GM19468 (cell line): ENCODE measurements around the gene ATP10D.

ENCODE experiments used
- ATAC-seq: cut with Tn5 transposase; IDR thresholded peaks from one replicate; pipeline ENCODE4 v1.9.1; 2021; ENCODE audit warnings: mild to moderate bottlenecking, moderate library complexity, moderate number of reproducible peaks; ENCODE audit not compliant: unreplicated experiment; ENCODE audit errors: extremely low read depth

The ATP10D gene

DNA sequence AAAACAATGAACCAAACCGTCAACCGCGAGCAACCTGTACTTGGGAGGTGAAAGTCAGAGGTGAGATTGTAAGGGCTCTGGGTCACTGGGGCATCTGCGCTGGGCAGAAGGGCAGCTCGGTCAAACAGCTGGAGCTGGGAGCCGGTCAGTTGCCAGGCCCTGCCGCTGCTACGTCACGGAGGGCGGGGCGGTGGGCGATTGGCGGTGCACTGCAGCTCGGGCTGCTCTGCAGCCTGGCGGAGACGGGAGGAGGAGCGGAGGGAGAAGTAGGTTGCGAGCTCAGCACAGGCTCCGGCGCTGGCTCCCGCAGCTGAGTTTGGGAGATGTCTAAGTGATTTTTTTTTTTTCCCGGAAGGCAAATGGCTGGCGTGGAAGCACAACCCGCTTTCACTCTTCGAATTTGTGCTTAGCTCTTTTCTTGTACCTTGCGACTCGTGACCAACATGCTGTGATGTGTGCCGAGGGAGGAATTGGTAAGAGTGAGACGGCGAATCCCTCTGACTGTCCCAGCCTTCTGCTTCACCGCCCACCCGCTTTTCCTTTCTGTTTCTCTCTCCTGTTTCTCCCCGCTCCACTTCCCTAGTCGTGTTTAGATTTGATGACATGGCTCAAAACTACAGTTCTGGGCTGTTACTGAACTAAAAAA is at the start of gene ATP10D:
Gene ATP10D, plus strand, starts transcription at position 229 of the 646 bp plus-strand sequence. CDS start 27,266 bp downstream, outside the sequence.
- peak; percentile 95 for ATAC-seq

DNA sequence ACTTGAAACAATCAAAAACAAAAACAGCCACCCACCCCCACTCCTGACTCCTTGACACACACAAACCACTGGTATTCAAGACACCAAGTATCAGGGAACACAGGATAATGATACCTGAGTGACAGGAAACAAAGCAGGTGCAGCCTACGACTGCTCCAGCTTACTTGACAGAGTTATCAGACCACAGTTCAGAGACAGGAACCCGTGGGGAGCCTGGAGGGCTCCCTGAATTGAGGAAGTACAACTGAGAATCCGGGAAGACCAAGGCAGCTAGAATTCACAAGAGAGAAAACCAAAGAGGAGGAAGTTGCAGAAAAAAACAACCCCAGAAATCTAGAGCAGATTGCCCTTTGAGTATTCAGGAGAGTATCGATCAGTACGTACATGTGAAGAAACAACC is 42.1 kb upstream of the ATP10D start:
- peak; percentile 63 for ATAC-seq

DNA sequence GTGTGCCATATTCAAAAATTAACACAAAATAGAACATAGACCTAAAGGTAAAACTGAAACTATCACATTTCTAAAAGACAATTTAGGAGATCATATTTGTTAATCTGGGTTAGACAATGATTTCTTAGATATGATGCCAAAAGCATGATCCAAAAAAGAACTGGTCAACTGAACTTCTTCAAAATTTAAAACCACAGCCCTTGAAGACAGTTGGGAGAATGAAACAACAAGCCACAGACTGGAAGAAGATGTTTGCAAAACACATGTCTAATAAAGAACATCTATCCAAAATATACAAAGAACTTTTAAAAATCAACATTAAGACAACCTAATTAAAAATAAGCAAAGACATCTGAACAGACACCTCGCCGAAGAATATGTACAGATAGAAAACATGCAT is 41.0 kb upstream of the ATP10D start:
- ATAC-seq, result no peak

DNA sequence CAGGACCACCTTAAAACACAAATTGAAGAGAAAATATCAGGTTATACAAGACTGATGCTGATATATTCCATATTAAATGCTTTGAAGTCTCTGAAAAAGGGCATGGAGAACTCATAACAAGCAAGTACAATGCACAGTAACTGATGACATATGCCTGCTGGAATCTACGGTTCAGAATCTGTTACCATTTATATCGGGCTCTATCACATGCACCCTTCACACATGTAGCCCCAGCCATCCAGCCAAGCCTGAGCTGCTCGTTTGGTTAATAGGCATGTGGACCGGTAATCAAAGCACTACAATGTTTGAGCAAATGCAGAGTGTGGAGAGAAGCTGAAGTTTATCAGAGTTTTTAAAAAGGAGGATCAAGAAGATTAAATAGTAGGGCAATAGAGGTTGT is 33.4 kb upstream of the ATP10D start:
- no peak for ATAC-seq

DNA sequence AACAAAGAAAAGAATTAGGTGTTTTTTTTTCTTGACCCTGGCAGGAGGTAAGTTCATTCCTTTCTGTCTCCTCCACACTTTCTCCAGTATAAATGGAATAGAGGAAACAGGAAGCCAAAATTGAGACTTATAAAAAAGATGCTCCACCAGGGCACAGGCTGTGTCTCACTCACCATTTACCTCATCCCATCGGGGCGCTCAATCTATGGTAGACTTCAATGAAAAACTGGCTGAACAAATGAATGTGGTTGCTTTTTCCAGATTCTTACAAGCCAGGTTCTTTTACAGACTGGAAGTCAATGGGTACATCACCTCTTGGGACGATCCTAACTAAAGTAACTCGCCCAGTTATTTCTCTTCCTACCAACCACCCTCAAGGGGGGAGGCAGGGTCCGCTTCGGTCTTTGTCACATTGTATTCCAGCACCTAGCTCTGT is 22.3 kb upstream of the ATP10D start:
- ATAC-seq, result no peak

DNA sequence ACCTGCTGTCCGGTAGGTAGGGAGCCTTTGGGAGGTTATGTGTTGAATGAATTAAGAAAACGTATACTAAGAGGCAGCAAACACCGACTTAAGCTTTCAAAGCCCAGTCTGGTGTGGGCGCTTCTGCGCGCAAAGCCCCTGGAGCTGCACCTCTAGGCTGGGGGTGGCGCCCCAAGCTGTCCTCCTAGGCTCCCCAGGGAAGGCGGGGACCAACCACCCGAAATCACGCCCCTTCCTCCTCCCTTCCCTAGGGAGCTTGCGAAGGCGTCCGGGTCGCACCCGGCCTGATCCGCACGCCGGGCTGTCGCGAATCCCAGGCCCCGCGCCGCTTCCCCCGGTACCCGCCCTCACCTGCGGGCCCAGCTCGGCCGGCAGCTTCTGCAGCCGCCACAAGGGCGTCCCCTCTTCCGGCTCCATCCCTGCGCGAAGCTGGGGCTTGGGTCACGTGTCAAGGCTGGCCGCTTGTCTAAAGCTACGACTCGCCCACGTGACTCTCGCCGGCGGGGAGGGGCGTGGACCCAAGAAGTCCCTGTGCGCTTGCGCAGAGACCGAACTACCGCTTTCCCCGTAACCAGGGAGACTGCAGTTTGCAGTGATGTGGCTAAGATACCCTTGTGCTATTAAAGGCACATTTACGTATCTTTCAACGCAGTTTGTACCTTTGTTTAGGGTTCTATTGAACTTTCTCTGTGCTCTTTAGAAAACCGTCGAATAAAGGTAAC is 21.7 kb upstream of the ATP10D start, which contains the start of gene COMMD8:
Gene COMMD8, minus strand, starts transcription at position 468 of the 722 bp plus-strand sequence. Its CDS starts 51 bp downstream, at position 417.
- peak; percentile 95 for ATAC-seq

DNA sequence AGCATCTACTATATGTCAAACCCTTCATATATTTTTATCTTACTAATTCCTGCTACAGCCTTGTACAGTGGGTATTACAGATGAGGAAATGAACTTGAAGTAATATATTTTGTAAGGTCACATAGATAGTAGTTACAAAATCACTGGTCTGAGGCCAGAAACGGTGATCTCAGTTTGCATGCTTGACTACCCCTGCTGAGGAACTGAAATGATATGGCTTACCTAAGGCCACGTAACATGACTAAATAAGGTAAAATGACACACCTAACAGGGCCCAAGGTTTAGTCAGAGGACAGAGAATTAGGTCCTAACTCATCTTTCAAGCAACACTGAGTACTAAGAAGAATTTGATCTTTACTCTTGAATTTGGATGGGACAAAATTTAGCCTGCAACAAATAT is 20.1 kb upstream of the ATP10D start:
- ATAC-seq, result no peak

DNA sequence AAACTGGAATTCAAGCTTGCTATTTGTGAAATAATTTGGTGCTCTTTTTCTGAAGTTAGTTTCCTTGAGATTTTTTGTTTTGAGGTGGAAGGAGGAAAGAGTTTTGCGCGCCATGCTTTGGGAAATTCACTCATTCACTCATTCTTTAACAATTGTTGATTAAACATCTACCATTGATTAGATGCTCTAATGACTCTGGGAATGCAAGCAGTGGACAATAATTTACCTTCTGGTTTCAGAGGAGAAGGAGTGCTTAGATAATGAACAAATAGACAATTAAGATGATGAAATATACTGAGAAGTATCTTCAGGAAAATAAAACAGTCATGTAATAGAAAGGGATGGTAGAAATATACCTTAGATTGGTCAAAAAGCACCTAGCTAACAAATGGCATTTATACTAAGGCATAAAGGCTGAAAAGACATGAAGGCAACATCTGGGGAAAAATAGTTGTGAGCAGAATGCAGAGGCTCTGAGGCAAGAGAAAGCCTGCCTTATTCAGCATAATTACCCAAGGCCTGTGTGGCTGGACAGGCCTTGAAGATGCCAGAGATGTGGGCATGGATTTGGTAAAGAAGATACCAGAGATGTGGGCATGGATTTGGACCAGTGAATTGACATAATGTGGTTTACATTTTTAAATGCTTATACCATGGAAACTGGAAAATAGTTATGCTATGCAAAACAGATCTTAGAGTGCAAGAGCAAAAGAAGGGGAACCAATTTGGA is 18.9 kb upstream of the ATP10D start:
- no peak for ATAC-seq

DNA sequence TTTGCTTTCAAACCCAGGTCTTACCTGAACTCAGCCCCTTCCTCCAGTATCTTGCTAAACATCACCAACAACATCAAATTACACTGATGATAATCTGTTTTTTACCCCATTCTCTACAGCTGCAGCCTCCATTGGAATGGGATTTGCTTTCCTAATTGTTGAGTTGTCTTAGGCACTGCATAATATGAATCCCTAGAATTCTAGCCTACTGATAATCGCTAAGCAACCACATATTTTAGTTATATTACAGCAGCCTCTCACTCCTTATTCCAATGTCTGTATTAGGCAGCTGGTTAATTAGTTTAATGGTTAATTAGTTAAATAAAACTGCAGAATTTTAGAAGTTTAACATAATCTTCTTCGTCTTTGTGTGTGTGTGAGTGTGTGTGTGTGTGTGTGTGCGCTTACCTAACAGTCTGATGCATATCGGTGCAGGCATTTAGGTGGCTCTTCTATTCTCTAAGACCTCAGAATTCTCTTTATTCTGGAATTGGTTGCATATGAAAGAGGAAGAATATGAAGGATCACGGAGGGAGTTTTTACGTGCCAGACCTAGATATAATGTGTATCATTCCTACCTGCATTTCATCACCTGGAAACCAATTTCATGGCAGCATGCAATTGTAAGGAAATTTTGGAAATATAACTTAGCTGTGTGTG is 16.2 kb upstream of the ATP10D start:
- no peak for ATAC-seq

DNA sequence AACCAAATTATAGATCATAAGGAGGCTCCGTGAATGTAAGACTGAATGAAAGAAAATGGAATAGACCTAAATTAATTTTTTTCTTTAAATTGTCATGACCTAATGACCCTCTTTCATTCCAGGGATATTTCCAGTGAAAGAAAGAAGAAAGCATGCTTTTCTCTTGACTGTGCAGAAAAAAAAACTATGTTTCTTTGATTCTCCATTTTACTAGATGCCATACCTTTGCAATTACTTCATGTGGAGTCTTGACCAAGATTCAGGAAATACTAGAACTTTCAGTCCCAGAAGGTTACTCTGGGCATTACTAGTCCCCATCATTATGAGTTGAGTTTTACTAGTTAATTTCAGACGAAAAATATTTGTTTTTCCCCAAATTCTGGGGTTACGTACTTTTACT is 15.1 kb upstream of the ATP10D start:
- no peak for ATAC-seq

DNA sequence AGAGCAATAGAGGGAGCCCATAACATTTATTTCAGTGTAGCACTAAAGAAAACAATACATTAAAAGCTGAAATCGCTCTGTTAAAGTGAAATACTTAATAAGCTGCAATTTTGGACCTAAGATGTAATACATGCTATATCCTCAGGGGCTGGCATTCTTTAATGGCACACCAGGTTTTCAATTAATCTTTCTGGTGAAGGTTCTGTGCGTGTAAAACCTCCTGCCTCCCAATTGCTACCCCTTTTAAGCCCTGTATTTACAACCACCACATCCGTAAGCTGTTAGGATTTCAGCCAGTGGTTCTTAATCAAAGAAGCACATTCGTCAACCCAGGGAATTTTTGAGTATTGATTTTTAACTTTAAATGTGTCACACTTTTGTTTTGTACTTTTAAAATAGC is 14.0 kb upstream of the ATP10D start:
- ATAC-seq, result no peak

DNA sequence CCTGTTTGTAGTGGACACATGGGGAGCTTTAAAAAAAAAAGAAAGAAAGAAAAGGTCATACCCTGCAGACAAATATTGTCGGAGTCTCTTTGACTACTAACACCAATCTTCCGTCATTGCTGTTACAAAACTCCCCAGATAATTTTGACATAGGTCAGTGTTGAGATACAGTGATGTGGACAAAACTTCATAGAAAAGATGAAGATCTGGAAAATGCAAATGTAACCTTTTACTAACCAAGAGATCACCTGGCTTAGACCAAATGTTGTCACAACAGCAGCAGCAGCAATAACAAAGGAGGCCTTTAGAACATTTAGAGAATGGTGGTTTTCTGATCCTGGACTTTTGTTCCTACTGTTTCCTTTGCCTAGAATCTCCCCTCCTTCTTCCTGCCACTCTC is 13.5 kb upstream of the ATP10D start:
- no peak for ATAC-seq

DNA sequence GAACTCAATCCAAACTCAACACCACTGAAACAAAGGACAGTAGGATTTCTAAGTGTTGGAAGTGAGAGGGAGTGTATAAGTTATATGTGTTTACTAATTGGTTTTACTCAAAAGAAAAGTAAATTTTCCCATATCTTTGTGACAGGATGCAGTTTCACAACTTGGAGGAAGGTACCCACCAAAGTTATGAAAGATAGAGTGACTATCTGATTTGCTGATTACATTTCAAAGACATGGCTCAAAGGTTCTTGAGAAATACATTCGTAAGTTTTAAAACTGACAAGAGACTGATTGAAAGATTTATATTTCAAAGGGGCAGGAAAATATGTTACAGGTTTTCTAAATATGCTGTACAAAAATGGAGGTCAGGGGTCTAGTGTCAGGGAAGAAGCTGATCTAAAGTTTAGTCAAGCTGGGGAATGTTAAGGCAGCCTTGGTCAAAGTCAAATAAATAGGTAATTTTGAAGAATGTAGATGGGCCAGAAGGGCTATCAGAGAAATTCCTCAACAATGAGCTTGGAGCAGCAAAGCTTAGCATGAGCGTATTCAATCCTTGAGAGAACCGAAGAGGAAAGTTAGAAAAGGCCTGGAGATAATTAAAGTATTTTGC is 11.8 kb upstream of the ATP10D start:
- no peak for ATAC-seq

DNA sequence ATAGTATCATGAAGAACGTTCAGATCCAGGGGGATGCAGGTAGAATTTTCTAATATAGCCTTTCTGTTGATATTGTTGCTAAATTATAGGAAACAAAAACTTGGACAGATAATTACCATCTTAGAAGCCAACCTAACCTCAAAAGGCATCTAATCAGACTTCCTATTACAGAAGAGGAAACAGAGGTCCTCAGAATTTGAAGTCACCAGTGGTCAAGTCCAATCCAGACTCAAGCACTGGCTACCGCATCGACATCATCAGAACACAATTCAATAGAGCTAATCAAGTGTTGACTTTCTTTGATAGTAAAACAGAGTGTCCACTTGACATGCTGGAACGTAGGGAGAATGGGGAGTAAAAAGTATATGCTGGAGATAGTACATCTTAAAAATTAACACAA is 10.3 kb upstream of the ATP10D start:
- ATAC-seq, result no peak

DNA sequence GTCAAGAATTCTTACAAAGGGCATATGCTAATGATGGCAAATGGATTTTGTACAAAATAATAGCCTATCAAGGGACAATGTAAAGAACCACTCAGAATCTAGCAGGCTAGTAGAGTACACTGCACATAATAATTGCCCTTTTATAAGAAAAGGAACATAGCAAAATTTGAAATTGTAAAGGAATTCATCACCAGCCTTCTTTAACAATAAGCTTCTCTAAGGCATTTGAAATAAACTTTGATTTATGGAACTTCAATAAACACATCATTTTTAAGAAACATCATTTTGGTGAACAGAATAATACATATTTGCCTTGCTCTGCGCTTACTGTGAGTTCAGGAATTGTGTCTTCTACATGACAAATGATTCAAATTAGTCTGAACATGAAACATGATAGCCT is 9.7 kb upstream of the ATP10D start:
- ATAC-seq, result no peak

DNA sequence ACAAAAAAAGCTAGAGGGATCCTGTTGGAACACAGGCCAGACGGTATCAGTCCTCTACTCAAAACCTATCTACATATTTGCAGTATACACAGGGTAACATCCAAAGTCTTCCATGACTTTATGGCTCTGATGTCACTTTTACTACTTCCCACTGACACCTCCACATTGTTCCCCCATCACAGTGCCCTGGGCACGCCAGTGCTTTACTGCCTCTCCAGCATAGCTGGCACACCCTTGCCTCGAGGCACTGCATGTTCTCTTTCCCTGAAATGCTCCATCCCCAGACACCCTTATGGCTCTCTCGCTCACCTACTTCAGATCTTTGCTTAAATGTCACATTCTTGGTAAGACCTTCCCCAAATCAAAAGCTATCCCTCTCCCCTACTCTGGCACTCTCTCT is 6.3 kb upstream of the ATP10D start:
- ATAC-seq, result no peak

DNA sequence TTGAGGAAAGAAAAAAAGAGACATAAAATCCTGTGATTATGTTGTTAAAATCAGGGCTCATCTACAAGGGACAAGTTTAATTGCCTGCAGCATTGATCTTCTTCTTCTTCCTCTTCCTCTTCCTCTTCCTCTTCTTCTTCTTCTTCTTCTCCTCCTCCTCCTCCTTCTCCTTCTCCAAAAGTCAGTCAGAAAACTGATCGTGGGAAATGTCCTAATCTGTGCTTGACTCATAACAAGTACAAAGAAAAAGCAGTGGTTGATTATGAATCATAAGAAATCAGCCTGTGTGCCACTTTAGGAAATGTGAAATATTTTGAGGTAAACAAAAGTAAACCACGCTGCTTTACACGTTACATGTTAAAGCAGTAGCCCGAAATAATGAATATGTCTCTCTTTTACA is 2.7 kb upstream of the ATP10D start:
- no peak for ATAC-seq

DNA sequence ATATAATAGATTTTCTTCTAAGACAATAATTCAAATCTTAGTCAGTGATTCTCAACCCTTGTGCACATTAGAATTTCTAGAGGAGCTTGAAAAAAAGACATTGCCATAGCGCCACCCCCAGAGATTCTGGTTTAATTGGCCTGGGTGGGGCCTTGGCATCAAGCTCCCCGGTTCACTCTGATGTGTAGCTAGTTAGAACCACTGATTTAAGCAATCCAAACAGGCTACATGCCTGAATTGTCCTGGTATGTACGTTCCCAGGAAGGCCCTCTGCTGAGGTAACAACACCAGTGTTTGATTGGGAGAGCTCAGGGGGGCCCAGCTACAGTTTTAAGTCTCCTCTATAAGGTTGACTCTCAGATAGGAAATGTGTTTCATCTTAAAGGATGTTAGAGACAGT is 1.3 kb upstream of the ATP10D start:
- no peak for ATAC-seq

DNA sequence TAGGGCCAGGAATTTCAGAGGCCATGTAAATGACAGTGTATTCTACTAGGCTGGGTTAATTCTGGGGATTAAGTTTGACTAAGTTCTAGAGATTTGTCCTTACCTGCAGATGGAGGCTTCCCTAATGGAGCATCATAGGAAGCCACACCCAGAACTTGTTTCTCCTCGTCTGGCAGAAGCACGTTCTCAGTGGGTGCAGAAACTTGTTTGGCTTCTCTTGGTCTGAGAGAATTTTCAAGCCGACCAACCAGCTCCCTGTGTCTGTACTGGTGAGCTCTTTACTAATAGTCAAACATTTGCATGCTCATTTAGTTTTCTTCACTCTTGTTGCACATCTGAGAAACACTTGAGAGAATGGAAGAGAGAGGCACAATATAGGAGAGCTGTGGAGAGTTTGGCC is 907 bp upstream of the ATP10D start:
- ATAC-seq, result no peak

DNA sequence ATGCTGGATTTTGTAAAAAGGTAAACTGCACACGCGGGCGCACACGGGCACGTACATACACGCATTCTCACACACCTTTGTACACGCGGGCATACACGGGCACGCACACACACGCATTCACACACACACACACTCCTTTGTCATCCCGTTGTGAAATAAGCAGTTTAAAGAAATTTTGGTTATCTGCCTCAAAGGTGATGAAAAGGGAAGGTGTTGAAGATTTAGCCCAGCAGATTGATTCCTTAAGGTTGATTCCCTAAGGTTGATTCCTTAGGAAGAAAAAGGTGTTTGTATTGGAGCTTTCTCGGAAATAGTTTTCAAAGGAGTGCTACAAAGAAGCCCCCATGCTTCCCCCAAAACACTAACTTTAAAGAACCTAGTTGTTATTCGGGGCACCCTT is 693 bp downstream of the ATP10D start:
- no peak for ATAC-seq
